GM12865 (cell line): ENCODE measurements around the gene VPS25.

Source experiments
- DNase-seq: peaks from one replicate; pipeline ENCODE4 v3.0.0; 2010; ENCODE audit warnings: low read depth
- H3K4me3 ChIP-seq: 2 replicates; pipeline ENCODE4 v1.5.1; 2011; ENCODE audit warnings: mild to moderate bottlenecking, low read depth, low read length, control low read depth
- CTCF ChIP-seq: IDR thresholded peaks from 2 replicates; pipeline ENCODE4 v1.5.1; 2011; ENCODE audit warnings: low read length, control low read depth, low read depth, inconsistent platforms; ENCODE audit not compliant: insufficient read depth; ENCODE audit errors: missing control alignments

Gene VPS25

DNA sequence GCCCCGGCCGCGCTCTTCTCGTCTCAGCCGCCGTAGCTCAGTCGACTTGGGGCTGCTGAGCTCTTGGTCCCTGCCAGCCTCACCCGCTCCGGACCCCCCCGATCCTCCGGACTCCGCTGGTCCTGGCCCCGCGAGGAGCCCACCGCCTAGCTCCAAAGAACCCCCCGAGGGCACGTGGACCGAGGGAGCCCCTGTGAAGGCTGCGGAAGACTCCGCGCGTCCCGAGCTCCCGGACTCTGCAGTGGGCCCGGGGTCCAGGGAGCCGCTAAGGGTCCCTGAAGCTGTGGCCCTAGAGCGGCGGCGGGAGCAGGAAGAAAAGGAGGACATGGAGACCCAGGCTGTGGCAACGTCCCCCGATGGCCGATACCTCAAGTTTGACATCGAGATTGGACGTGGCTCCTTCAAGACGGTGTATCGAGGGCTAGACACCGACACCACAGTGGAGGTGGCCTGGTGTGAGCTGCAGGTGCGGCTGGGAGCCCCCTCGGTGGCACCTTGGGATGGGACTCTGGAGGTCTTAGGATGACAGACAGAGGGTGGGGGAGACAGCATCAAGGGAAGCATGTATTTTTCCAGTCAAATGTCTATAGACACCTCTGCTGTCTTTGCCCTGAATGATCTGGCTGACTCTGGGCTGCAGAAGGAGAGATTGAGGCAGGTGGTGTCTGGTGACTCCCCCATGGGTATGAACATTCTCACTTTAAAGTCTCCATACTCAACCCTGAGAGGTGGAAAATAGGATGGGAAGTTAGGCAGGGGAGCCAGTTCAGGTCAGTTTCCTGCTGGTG lies 7.8 kb downstream of the VPS25 start:
- TF ChIP-seq CTCF, result no peak
- DNase-seq, result no peak
- H3K4me3 ChIP-seq, result no peak overlapping the region

DNA sequence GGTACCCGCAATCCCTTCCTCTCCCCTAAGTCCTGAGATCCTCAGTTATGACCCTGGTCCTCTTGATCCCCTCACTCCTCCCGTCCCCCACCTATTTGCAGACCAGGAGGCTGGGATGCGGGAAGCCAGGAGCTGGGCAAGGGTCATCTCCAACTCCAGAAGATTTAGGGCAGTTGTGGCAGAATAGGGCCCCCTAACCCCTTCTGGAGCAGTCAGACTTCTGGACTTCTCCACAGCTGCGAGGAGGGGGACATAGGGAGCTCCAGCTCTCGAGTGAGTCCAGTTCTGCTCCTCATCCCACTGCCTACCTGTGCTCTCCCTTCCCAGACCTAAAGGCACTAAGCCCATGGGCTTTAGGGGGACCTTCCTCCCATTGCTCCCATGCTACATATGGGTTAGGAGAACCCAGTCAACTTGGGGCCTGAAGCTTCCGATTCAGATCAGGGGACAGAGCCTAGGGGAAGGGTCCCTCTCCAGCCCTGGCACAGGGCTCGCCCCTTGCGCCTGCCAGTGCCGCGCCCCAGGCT lies 8.5 kb downstream of the VPS25 start:
- no peak for TF ChIP-seq CTCF
- no peak overlapping the region for H3K4me3 ChIP-seq
- DNase-seq, result no peak

- no peak overlapping the region for H3K4me3 ChIP-seq
- no peak for TF ChIP-seq CTCF
- DNase-seq, result no peak
Observed at GRCh38 chr17:42782166-42783061, 9.2 kb downstream of the VPS25 start.

DNA sequence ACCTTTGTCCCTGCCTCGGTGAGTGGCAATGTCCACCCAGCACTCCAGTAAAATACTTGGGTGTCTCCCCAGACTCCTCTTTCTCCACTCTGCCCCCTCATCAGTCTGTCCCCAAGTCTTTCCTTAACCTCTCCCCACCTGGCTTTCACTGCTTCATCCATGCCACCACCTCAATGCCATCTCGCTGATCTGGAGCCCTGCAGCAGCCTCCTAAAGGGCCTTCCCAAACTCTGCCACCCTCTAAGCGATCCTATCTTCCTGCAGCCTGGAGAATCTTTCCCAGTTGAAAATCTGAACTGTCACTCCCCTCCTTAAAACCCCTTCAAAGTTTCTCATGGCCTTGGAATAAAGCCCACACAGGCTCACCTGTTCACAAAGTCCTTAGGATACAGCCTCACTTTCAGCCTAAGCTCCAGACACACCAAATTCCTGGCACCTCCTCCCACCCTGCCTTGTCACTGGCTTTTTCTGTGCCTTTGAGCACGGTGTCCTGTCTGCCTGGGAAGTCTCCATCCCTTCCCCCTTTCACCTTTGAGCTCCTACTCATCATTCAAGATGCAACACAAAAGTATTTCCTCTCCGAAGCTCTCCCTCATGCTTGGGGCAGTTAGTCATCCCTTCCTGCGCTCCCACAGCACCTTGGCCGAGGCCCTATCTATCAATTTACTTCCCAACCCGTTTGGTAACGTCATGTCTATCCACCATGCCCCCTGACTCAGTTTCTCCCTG lies 10.0 kb downstream of the VPS25 start:
- no peak for TF ChIP-seq CTCF
- DNase-seq, result no peak
- H3K4me3 ChIP-seq, result no peak overlapping the region

DNA sequence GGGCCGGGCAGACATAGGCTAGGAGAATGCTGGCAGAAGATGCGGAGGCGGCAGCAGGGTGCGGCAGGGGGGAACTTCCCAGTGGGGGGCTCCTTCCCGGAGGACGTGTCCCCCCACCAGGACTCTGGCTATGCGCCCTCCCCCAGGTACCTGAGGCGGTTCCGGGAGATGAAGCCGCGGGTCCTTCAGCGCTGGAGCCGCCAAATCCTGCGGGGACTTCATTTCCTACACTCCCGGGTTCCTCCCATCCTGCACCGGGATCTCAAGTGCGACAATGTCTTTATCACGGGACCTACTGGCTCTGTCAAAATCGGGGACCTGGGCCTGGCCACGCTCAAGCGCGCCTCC lies 10.5 kb downstream of the VPS25 start:
- no peak overlapping the region for H3K4me3 ChIP-seq
- no peak for DNase-seq
- TF ChIP-seq CTCF, result no peak

DNA sequence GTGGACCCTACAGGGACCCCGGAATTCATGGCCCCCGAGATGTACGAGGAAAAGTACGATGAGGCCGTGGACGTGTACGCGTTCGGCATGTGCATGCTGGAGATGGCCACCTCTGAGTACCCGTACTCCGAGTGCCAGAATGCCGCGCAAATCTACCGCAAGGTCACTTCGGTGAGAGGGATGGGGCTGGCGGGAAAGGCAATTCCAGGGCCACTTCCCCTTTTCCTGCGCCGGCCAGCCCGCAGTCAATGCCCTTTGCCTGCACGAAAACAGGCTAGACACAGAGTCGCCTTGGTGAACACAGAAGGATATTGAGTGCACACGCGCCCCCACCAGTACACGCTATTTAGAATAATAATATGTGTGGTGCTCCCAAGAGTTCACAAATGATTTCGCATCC lies 11.2 kb downstream of the VPS25 start:
- H3K4me3 ChIP-seq, result no peak overlapping the region
- TF ChIP-seq CTCF, result no peak
- no peak for DNase-seq
